HG02870 (cell line): ENCODE data around the gene MIER2.
"Not testable (repeated sequence)": the region's sequence is repeated elsewhere in the genome, so short reads cannot be mapped to it uniquely, and the experiment has no call there.

ENCODE experiments used
- ATAC-seq: cut with Tn5 transposase; IDR thresholded peaks from one replicate; pipeline ENCODE4 v1.9.1; 2021; ENCODE audit warnings: mild to moderate bottlenecking, moderate library complexity; ENCODE audit not compliant: unreplicated experiment

The MIER2 gene

GRCh38 chr19:344625-345319 is at the start of gene MIER2:
TSS of gene MIER2 (minus strand) at chr19:344796. CDS start at chr19:344782, 14 bp downstream.
- peak; percentile 61 for ATAC-seq

GRCh38 chr19:393560-393959 is 49.0 kb upstream of the MIER2 start:
- not testable (repeated sequence) for ATAC-seq

DNA sequence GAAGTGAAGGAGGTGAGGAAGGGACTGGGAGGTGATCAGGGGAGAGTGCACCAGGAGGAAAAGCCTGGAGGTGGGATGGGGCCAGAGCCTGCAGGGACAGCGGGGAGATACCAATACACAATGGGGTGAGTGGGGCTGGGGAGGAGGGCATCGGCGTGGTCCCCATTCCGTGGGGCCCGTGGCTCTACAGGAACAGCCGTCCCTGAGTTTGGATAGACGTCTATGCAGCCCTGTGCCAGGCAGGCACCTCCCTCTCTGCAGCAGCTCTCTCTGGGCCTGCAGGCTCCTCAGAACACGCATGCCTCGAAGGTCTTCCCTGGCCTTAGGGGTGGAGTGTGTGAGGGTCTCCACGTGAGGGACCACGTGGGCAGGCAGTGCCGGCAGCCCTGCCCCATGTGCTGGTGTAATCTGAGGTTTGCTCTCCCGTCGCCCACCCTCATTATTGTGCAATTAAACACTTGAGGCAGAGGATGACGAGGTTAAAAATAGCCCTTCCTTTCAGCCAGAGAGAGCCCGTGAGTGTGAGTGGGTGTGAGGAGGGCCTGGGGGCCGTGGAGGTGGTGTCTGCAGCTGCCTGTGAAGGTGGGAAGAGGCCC is 47.9 kb upstream of the MIER2 start:
- no peak for ATAC-seq

GRCh38 chr19:391726-392374 is 47.3 kb upstream of the MIER2 start:
- ATAC-seq, result no peak

DNA sequence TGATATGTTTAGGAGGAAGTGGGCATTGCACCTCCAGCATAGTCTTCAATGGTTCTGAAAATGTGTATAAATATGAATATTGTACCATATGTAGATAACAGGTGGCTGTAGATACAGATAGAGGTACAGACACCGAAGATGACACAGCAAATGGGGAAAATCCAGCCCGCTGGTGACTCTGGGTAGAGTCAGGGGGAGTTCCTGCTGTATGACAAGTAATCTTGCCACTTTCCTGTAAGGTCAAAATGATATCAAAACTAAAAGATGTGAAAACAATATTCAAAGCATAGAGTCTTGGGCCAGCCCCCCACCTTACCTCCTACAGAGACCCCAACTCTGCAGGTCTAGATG is 46.6 kb upstream of the MIER2 start:
- no peak for ATAC-seq

- ATAC-seq, result no peak
These were observed 46.0 kb upstream of the MIER2 start for GRCh38 chr19:390386-391206.

DNA sequence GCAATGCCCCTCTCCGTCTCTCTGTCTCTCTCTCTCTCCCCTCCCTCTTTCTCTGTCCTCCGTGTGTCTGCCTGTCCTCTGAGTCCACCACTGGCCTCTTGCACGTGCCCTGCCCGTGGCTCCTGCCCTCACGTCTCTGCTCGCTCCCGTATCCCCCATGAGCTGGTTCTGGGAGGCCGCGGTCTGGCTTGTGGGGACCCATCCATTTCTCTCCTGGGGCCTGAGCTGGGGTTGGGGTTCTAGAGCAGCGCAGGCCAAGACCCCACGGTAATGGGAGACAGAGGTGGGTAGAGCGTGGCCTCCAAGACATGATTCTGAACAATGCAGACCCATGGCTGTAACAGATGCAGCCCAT is 45.3 kb upstream of the MIER2 start:
- ATAC-seq, result no peak

DNA sequence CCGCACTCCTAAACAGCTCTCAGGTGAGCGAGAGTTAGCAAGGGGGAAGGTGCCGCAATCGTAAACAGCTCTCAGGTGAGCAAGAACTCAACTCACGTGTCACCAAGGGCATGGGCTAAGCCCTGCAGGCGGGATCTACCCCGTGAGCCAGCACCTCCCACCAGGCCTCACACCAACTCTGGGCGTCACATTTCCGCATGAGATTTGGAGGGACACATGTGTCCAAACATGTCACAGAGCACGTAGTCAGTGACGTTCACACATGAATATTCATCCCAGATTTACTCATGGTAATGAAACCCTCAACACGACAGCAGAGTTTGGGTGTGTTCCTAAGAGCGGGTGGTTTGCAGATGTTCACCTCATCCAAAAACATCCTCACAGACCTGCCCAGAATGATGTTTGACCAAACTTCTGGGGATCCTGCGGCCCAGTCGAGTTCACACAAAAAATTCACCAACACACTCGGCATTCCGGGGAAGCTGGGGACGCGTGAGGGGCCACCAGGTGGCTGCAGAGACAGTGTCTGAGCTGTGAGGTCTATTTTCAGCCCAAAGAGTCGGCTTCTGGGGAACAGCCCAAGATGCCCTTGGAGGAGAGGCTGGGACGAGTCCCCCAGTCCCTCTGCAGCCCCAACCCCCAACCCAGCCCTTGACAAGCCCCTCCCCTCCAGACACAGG is 44.8 kb upstream of the MIER2 start:
- ATAC-seq, result no peak

DNA sequence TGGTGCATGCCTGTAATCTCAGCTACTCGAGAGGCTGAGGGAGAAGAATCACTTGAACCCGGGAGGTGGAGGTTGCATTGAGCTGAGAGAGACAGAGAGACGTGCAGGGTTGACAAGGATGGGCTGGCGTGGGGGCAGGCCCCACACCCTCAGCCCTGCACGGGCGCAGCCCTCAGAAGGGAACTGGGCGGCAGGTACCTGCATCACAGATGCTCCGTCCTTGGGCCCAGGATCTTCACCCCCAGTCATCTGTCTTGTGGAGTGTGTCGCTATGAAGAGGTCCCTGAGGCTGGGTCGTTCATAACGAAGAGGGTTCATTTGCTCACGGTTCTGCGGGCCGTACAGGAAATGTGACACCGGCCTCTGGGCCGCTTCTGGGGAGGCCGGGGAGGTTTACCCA is 44.1 kb upstream of the MIER2 start:
- no peak for ATAC-seq

DNA sequence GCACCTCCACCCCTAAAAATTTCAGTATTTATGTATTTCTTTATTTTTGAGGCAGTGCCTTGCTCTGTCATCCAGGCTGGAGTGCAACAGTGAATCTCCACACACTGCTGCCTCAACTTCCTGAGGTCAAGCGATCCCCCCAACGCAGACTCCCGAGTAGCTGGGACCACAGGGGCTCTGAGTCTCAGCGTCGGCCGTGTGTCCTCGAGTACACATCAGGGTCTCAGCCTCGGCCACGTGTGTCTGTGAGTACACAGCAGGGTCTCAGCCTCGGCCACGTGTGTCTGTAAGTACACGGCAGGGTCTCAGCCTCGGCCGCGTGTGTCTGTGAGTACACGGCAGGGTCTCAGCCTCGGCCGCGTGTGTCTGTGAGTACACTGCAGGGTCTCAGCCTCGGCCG is 43.2 kb upstream of the MIER2 start:
- ATAC-seq, result no peak

DNA sequence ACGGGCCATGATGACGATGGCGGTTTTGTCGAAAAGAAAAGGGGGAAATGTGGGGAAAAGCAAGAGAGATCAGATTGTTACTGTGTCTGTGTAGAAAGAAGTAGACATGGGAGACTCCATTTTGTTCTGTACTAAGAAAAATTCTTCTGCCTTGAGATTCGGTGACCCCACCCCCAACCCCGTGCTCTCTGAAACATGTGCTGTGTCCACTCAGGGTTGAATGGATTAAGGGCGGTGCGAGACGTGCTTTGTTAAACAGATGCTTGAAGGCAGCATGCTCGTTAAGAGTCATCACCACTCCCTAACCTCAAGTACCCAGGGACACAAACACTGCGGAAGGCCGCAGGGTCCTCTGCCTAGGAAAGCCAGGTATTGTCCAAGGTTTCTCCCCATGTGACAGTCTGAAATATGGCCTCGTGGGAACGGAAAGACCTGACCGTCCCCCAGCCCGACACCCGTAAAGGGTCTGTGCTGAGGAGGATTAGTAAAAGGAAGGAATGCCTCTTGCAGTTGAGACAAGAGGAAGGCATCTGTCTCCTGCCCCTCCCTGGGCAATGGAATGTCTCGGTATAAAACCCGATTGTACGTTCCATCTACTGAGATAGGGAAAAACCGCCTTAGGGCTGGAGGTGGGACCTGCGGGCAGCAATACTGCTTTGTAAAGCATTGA is 42.2 kb upstream of the MIER2 start:
- not testable (repeated sequence) for ATAC-seq

- ATAC-seq, result not testable (repeated sequence)
These were observed 41.6 kb upstream of the MIER2 start for GRCh38 chr19:386189-386588.

DNA sequence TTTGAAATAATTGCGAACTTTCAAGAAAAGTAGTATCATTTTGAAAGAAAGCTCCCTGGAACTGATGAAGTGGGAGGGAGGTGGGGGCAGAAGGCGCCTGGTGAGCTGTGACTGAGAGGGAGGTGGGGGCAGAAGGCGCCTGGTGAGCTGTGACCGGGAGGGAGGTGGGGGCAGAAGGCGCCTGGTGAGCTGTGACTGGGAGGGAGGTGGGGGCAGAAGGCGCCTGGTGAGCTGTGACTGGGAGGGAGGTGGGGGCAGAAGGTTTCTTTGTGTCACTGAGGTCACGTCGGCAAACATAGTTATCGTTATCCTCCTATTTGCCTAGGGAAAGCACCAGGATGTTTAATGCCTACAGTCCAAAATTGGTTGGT is 40.2 kb upstream of the MIER2 start:
- no peak for ATAC-seq

DNA sequence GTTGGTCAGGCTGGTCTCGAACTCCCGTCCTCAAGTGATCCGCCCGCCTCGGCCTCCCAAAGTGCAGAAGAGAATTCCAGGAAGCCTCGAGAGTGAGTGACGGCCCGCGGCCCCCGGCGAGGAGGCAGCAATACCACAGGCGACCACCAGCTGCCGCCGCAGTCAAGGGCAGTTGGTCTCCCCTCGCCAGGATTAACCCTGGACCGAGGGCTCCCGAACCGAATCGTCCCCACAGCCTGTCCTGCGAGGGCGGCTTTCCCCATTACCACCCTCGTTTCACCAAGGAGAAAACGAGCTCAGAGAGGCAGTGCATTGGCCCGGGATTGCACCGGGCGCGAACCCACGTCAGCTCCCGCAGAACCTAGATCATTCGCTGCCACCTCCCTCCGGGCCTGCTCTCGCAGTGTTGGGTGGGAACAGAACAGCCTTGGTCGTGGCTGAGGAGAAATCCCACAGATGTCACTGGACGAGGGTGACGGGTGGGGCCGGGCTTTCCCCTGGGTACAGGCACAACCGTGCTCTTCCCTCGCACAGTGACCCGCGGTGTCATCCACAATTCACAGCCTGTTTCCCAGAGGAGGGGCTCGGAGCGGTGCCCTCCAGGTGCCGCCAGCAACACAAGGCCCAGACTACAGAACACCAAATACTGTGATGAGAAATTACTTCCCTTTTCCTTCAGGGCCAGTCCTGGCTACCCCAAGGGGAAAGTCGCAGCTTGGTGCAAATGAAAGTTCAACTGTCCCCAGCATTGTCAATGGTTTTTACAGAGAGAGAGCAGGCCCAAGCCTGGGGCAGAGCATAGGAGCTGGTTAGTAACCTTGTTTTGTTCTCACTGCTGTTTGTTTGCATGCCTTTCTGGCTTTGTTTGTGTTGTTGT is 39.6 kb upstream of the MIER2 start:
- ATAC-seq, result no peak

DNA sequence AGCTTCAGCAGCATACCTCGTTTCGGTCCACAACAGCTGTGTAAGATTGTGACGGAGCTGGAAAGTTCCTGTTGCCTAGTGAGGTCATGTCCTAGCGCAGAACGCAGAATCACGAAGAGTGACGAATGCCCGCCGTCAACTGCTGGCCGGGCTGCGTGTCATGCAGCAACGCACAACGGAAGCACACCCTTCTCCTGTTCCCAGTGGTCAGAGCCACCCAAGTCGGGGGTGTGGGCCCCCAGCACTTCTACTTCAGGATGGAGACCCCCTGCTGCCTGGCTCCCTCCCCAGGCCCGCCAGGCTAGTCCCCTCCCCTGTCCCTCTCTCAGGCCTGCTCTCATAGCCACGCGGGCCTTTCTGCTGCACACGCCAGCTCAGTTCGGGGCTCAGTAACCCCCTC is 38.4 kb upstream of the MIER2 start:
- no peak for ATAC-seq

DNA sequence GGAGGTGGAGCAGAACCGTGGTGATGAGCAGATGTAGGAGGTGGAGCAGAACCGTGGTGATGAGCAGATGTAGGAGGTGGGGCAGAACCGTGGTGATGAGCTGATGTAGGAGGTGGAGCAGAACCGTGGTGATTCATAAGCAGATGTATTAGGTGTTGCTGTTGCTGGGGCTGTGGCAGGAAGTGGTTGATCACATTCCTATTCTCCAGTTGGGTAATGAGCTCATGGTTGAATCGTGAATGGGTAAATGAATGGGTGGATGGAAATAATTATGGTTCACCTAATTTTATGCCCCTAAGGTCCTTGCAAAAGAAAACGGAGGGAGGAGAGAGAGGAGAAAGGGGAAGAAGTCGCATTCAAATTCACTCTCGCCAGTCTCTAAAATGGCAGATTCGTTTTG is 38.0 kb upstream of the MIER2 start:
- ATAC-seq, result peak; percentile 67

DNA sequence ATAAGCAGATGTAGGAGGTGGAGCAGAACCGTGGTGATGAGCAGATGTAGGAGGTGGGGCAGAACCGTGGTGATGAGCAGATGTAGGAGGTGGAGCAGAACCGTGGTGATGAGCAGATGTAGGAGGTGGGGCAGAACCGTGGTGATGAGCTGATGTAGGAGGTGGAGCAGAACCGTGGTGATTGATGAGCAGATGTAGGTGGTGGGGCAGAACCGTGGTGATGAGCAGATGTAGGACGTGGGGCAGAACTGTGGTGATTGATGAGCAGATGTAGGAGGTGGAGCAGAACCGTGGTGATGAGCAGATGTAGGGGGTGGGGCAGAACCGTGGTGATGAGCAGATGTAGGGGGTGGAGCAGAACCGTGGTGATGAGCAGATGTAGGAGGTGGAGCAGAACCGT is 37.3 kb upstream of the MIER2 start:
- not testable (repeated sequence) for ATAC-seq

DNA sequence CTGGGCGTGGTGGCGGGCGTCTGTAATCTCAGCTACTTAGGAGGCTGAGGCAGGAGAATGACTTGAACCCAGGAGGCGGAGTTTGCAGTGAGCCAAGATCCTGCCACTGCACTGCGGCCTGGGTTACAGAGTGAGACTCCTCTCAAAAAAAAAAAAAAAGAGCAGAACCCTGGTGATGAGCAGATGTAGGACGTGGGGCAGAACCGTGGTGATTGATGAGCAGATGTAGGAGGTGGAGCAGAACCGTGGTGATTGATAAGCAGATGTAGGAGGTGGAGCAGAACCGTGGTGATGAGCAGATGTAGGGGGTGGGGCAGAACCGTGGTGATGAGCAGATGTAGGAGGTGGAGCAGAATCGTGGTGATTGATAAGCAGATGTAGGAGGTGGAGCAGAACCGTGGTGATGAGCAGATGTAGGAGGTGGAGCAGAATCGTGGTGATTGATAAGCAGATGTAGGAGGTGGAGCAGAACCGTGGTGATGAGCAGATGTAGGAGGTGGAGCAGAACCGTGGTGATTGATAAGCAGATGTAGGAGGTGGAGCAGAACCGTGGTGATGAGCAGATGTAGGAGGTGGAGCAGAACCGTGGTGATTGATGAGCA is 36.1 kb upstream of the MIER2 start:
- not testable (repeated sequence) for ATAC-seq

GRCh38 chr19:379796-380195 is 35.2 kb upstream of the MIER2 start:
- ATAC-seq, result no peak
